Ishikawa (cell line): Measurements from ENCODE around the gene KIF12.
A peak's percentile ranks its signal among the peaks of the same experiment; 100 is the strongest.

ENCODE experiments used
- CEBPB ChIP-seq: IDR thresholded peaks from 2 replicates; pipeline ENCODE4 v1.6.1; 2012
- CREB1 ChIP-seq: IDR thresholded peaks from 2 replicates; pipeline ENCODE4 v1.6.1; 2012; ENCODE audit warnings: low read depth
- EGR1 ChIP-seq: IDR thresholded peaks from 2 replicates; pipeline ENCODE4 v1.6.1; 2012
- EP300 ChIP-seq: IDR thresholded peaks from 2 replicates; pipeline ENCODE4 v1.6.1; 2012; ENCODE audit warnings: borderline replicate concordance
- FOXM1 ChIP-seq: IDR thresholded peaks from 2 replicates; pipeline ENCODE4 v1.6.1; 2012; ENCODE audit warnings: low read depth, borderline replicate concordance
- NFIC ChIP-seq: IDR thresholded peaks from 2 replicates; pipeline ENCODE4 v1.6.1; 2012
- RAD21 ChIP-seq: IDR thresholded peaks from 2 replicates; pipeline ENCODE4 v1.6.1; 2012; ENCODE audit warnings: low read depth
- TAF1 ChIP-seq: IDR thresholded peaks from 2 replicates; pipeline ENCODE4 v1.6.1; 2012; ENCODE audit warnings: low read depth, mild to moderate bottlenecking
- TCF12 ChIP-seq: IDR thresholded peaks from 2 replicates; pipeline ENCODE4 v1.6.1; 2012; ENCODE audit warnings: low read depth
- TEAD4 ChIP-seq: IDR thresholded peaks from 2 replicates; pipeline ENCODE4 v1.6.1; 2012
- USF1 ChIP-seq: IDR thresholded peaks from 2 replicates; pipeline ENCODE4 v1.6.1; 2012
- YY1 ChIP-seq: IDR thresholded peaks from 2 replicates; pipeline ENCODE4 v1.6.1; 2012; ENCODE audit warnings: low read depth
- ZBTB7A ChIP-seq: IDR thresholded peaks from 2 replicates; pipeline ENCODE4 v1.6.1; 2012; ENCODE audit warnings: low read depth
- TF ChIP-seq, protein P1 (sequence below): IDR thresholded peaks from 2 replicates; pipeline ENCODE4 v1.6.1; 2012
- TF ChIP-seq, protein P2 (sequence below): IDR thresholded peaks from 2 replicates; pipeline ENCODE4 v1.6.1; 2012; ENCODE audit warnings: low read depth, mild to moderate bottlenecking

Gene KIF12

DNA sequence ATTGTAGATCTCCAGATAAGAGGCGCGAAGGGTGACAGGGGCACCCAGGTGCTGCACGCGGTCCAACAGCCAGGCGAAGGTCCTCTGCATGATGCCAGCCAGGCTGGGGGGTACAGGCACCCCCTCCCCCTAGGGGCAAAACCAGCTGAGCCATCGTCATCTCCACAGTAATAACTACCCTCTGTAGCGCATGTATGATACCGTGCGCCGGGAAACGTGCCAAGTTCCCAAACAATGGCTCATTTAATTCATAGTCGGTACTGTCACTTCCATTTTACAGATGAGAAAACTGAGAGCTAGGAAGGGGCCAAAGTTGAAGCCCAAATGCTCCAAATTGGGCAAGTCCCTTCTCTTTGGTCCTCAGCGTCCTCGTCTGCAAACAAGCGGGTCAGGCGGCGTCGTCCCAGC, 1.5 kb downstream of the KIF12 start:
- TF ChIP-seq TEAD4 (no peak), NFIC (peak; percentile 72), ZBTB7A (no peak), YY1 (no peak), FOXM1 (no peak), TAF1 (no peak), CEBPB (no peak), USF1 (no peak), TCF12 (no peak)
- TF ChIP-seq, protein P1, sequence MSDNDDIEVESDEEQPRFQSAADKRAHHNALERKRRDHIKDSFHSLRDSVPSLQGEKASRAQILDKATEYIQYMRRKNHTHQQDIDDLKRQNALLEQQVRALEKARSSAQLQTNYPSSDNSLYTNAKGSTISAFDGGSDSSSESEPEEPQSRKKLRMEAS: peak; percentile 82

GRCh38 chr9:114096866-114097612, 2.1 kb downstream of the KIF12 start:
- no peak for TF ChIP-seq EP300
- TF ChIP-seq EGR1: no peak
- no peak for TF ChIP-seq NFIC
- no peak for TF ChIP-seq ZBTB7A

GRCh38 chr9:114096041-114096511, 3.0 kb downstream of the KIF12 start:
- TF ChIP-seq RAD21 (no peak), FOXM1 (no peak), TAF1 (no peak), NFIC (no peak), EGR1 (no peak), USF1 (no peak), TCF12 (no peak), EP300 (no peak)

- no peak for TF ChIP-seq CREB1
- no peak for TF ChIP-seq CEBPB
- no peak for TF ChIP-seq YY1
- TF ChIP-seq ZBTB7A: no peak
- TF ChIP-seq NFIC: no peak
Observed at GRCh38 chr9:114094971-114095370, 4.1 kb downstream of the KIF12 start.

DNA sequence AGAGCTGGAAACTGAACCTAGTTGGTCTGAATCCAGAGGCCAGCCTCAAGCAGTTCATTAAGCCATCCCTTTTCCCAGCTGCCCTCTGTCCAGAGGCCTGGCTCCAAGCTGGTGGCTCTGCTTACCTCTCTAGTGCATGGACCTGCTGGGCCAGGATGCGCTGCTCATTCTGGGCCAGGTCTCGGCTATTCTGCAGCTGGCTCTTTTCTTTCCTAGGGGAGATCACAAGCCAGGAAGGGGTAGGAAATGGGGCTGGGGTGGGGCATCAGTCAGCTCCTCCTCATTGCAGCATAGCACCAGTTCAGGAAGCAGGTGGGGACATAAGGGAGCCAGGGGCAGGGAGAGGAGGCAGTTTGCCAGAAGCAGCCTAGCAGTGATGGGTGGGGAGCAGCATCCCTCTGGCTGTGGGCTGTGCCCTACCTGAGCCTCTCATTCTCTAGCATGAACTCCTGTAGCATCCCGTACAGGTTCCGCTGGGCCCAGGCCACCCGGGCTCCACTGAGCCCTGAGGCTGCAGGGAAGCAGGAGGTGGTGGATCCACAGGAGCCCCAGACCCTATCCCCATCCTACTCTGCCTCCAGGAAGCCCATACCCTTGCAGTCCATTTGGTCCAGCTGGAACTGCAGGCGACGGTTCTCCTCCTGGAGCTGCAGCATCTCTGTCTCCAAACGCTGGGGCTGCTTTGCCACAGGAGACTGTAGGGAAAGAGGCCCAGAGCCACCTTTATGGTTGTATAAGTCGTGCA, 5.2 kb downstream of the KIF12 start:
- TF ChIP-seq EGR1: no peak
- TF ChIP-seq CEBPB: no peak

GRCh38 chr9:114093031-114093471, 6.0 kb downstream of the KIF12 start:
- TF ChIP-seq TAF1: no peak
- no peak for TF ChIP-seq RAD21
- TF ChIP-seq FOXM1: no peak
- TF ChIP-seq EP300: no peak
- TF ChIP-seq NFIC: no peak
- TF ChIP-seq, protein P1: no peak
- TF ChIP-seq TCF12: no peak
- TF ChIP-seq, protein P2, sequence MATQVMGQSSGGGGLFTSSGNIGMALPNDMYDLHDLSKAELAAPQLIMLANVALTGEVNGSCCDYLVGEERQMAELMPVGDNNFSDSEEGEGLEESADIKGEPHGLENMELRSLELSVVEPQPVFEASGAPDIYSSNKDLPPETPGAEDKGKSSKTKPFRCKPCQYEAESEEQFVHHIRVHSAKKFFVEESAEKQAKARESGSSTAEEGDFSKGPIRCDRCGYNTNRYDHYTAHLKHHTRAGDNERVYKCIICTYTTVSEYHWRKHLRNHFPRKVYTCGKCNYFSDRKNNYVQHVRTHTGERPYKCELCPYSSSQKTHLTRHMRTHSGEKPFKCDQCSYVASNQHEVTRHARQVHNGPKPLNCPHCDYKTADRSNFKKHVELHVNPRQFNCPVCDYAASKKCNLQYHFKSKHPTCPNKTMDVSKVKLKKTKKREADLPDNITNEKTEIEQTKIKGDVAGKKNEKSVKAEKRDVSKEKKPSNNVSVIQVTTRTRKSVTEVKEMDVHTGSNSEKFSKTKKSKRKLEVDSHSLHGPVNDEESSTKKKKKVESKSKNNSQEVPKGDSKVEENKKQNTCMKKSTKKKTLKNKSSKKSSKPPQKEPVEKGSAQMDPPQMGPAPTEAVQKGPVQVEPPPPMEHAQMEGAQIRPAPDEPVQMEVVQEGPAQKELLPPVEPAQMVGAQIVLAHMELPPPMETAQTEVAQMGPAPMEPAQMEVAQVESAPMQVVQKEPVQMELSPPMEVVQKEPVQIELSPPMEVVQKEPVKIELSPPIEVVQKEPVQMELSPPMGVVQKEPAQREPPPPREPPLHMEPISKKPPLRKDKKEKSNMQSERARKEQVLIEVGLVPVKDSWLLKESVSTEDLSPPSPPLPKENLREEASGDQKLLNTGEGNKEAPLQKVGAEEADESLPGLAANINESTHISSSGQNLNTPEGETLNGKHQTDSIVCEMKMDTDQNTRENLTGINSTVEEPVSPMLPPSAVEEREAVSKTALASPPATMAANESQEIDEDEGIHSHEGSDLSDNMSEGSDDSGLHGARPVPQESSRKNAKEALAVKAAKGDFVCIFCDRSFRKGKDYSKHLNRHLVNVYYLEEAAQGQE: no peak
- no peak for TF ChIP-seq EGR1

- TF ChIP-seq FOXM1 (no peak), EGR1 (no peak), ZBTB7A (no peak), EP300 (no peak), RAD21 (no peak), TAF1 (no peak), NFIC (no peak), TEAD4 (no peak), YY1 (no peak), CREB1 (no peak), USF1 (no peak)
- TF ChIP-seq, protein P2: no peak
- TF ChIP-seq, protein P1: no peak
Observed at GRCh38 chr9:114092336-114092735, 6.8 kb downstream of the KIF12 start.
